Activated effector memory CD4-positive, alpha-beta T cell treated with anti-CD3 and anti-CD28 coated beads, Interleukin-2, amount 50 U/mL, for 16 hours (primary cell): ENCODE results near the gene FERD3L.

Experiments
- DNase-seq: peaks from one replicate; pipeline ENCODE4 v3.0.0-alpha.2; 2020

Gene FERD3L

DNA sequence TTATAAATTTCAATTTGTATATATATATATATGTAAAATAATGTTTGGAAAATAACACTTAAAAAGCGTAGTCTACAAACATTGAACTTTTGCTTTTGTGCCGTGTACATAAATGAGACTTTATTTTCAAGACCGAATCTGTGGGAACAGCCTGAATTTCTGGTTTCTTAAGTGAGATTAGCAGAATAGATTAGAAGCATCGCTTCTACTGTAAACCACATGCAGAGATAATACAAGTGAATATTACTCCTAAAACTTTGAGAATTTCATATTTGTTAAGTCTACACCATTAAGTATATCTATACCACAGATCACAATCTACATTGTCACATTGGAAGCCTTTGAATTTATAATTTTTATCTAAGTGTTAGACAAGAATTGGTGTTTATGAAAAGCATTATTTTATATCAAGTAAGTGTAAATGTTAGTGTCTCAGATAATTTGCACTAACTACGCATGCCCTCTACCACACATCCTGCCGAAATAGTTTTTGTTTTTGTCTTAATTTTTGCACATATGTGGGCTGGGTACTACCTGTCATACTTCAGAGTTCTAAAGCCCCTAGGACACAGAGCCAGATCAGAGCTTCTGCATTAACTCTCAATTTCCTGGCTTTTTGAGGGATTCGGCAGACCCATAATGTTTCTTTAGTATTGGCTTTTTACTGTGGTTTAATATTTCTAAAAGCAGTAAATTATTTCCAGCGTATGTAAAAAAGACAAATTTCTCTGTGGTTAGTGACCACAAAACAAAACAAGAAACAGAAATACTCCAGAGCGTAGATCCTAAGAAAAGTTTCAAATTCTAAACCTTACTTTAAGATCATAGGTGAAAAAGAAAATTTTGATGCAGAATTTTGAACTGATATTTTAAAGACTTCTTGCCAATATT, 47.8 kb downstream of the FERD3L start:
- DNase-seq = no peak

DNA sequence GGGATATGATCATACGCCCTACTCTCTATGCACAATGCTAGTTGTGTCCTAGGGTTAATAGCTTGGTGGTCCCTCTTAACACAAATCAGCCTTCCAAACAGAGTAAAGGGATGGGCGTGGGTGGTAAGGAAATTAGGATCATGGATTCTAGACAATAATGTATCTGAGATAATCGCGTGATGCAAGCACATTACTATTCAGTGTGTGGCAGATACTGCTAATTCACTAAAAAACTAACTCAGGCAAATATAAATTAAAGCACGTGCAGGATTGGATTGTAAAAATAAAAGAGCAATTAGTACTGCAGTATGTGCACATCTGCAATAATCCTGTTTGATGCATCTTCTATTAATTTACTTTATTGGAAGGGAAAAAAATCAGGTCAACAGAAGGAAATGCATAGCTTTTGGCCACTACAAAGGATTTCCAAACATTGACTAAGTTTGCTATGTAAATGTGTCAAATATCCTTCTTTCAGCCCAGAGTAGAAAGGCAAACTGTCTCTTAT, 49.8 kb downstream of the FERD3L start:
- no peak for DNase-seq
